Activated CD8-positive, alpha-beta memory T cell treated with anti-CD3 and anti-CD28 coated beads, Interleukin-2, amount 50 U/mL, for 1 hour (primary cell): ENCODE results near the gene ZBTB7A.

Experiments used
- DNase-seq: peaks from one replicate; pipeline ENCODE4 v3.0.0-alpha.2; 2020; ENCODE audit errors: extremely low read depth

The ZBTB7A gene

DNA sequence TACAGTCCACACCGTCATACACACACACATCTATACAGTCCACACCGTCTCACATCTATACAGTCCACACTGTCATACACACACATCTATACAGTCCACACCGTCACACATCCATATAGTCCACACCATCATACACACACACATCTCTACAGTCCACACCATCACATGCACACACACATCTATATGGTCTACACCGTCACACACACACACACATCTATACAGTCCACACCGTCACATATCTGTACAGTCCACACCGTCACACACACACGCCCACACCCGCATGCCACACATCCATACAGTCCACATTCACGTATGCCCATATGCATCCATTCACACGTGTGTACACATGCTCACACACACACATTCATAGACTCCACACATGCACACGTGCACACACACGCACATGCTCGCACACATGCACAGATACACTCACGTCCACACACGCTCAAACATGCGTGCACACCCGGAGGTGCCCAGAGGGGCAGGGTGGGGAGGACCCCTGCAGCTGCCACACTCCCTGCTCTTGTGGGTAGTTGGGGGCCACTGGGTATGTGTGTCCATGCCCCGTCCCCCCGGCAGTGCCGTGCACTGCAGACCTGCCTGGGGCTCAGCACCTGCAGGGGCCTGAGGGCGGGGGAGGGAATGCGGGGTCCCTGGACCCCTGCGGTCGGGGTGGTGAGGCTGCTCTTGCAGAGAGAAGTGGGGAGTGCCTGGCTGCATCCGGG, 30.0 kb downstream of the ZBTB7A start:
- DNase-seq, result no peak

DNA sequence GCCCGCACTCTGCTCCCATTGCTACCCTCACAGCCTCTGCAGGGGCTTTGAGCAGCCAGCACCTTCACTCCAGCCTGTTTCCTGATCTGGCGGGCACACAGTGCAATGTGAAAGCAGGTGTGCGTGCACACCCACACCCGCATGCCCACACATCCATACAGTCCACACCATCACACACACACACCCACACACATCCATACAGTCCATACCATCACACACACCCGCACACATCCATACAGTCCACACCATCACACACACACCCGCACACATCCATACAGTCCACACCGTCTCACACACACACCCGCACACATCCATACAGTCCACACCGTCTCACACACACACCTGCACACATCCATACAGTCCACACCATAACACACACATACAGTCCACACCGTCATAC, 31.1 kb downstream of the ZBTB7A start:
- no peak for DNase-seq

DNA sequence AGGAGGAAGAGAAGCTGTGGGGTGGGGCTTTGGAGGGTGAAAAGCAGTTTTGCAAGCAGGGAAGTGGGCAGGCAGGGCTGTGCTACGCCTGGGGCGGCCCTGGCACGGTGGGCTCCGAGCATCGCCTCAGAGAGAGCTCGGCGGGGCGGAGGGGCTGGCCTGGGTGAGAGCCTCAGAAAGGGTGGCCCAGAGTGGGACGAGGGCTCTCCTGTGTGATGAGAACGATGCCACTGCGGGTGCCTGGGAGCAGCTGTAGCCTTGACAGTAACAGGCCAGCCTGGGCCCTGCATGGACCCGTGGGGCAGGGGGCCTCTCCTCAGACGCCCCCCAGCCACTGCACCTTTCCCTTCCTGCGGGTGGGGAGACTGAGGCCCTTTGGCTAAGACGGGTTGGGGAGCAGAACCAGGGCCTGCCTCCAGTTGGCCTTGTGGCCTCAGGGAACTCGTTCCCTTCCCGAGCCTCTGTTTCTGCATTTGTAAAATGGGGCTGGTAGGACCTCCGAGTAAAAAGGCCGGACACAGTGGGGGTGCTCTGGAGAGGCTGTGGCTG, 31.6 kb downstream of the ZBTB7A start:
- DNase-seq, result no peak

DNA sequence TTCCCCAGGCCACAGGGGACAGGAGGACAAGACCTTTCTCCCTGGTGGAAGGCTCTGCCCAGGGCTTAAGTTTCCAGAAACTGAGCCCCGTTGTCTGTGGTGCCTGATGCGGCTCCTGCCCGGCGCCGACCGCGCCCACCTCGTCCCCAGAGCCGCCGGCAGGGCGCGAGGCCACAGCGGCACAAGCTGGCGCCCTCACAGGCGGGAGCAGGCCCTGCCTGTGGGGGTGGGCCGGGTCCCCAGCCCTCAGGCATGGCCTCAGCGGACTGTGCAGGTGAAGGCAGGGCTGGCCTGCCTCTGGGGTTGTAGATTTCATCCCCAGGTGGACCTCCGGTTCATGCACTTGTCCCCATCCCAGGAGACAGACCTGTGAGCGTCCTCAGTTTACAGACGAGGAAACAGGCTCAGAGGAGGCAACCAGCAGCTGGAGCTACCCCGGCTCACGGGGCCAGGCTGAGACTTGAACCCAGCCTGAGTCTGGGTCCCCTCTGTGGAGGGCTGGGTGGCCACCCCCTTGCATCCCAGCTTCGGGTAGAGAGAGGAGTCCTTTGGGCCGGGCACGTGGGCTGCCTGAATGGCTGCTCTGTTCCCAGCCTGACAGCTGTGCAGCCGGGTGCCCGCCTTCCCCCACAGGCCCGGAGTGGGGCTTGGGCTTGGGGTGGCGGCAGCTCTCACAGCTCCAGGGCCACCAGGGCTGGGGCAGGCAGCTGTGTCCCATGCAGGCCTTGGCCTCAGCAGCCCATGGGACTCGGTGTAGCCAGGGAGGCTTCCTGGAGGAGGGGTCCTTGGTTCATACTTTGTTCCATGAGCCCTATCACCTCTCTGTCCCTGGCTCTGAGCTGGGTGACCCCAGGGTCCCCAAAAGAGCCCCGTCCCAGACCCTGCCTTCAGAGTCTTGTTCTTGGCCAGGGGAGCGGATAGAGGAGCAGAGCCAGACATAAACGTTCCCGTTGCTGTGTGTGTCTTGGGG, 32.4 kb downstream of the ZBTB7A start:
- DNase-seq, result no peak

DNA sequence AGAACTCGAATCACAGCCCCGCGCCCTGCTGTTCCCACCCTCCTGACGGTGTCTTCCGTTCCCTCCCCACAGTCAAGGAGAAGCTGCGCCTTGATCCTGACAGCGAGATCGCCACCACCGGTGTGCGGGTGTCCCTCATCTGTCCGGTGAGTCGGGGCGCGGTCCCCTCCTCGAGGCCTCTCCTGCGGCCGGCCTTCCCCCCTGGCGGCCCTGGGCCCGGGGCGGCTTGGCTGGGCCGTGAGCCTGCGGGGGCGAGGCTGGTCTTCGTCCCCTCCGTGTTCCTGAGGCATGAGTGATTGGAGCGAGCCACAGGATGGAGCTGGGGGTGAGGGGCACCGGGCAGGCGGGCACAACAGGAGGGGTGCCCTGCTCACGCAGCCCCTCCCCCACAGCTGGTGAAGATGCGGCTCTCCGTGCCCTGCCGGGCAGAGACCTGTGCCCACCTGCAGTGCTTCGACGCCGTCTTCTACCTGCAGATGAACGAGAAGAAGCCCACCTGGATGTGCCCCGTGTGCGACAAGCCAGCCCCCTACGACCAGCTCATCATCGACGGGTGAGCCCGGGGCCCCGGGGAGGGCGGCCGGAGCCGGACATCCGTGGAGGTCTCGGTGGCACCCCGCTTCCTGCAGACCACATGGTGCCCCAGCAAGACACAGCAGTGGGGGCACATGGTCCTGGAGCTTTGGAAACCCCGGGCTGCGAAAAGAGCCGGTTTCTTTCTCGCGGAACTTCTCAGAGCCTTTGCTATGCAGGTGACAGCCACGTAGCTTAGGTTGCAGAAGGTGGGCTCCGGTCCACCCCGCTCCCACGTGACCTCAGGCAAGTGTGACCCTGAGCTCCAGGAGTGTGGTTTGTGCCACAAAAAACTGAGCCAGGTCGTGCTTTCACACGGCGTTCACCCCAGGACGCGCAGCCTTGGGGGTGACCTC, 33.4 kb downstream of the ZBTB7A start:
- no peak for DNase-seq

DNA sequence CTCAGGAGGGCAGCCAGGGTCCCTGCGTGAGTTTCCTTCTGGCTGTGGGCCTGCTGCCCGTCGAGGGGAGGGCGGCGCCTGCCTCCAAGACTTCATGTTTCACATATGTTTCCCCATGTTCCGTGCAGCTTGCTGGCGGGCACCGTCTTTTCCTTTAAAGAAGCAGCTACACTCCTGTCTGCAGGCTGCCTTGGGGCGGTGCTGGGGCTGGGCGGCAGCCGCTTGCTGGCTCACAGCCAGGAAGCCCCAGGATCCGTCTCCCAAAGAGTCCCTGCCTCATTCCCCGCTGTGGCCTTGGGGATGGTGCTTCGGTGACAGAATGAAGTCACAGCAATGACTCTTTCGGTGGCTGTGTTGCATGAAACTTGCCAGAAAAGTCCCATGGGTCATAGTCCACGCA, 34.3 kb downstream of the ZBTB7A start:
- DNase-seq, result no peak

DNA sequence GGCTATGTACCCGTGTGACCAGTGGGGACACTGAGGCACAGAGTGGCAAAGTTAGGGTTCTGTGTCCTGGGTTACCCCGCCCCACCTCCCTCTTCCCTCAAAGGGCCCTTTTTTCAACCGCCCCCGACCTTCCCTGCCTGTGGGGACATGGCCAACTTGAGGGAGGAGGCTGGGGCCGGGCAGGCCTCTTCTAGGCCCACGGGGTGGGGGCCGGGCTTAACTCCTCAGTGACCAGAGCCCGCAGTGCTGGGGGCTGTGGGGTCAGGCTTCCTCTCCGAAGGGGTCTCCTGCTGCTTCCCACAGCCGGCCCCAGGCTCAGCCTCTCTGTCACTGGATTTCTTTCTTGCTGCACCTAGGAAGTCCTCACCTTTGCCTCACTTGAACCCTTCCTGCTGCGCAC, 35.3 kb downstream of the ZBTB7A start:
- DNase-seq, result no peak

DNA sequence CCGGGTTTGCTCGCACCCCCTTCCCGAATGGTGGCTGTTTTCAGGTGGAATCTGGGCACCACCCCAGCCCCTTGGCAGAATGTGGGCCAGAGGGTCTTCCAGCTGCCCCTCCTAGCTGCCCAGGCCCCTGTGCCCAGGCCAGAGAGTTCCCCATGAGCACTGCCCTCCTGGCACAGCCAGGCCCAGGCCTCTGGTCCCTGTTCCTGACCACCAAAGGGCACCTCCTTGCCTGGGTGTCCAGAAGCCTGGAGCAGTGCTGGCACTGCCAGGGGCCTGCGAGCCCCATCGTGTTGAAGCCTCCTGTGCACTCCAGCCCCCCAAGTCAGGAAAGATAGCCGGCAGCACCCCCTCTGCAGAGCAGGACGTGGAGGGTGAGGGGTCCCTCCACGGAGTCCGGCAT, 35.7 kb downstream of the ZBTB7A start:
- DNase-seq, result no peak

DNA sequence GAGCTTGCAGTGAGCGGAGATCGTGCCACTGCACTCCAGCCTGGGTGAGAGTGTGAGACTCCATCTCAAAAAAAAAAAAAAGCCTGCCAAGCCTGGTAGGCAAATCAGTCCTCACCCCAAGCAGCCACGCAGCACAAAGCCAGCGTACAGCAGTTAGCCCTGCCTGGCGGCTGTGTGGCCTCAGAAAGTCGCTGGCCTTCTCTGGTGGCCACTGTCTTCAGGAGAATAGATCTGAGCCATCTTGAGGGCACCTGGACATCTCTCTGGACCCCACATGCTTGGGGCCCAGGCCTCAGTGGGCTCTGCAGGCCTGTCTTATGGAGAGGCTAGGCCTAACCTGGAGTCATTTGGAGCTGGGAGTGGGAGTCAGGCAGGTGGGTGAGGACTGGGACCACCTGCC, 36.1 kb downstream of the ZBTB7A start:
- no peak for DNase-seq

DNA sequence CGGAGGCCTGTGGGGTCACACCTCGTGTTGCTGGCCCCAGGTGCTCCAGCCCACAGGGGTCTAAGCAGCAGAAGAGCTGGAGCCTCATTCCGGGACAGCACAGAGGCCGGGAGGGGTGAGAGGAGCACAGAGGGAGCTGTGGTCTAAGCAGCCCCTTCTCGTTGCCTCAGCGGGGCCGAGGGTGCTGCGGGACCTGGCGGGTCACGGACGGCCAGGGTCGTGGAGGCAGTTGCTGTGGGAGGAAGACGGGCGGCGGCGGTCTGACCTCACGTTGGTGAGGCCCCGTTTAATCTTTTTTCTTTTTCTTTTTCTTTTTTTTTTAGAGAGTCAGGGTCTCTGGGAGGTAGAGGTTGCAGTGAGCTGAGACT, 37.5 kb downstream of the ZBTB7A start:
- no peak for DNase-seq

DNA sequence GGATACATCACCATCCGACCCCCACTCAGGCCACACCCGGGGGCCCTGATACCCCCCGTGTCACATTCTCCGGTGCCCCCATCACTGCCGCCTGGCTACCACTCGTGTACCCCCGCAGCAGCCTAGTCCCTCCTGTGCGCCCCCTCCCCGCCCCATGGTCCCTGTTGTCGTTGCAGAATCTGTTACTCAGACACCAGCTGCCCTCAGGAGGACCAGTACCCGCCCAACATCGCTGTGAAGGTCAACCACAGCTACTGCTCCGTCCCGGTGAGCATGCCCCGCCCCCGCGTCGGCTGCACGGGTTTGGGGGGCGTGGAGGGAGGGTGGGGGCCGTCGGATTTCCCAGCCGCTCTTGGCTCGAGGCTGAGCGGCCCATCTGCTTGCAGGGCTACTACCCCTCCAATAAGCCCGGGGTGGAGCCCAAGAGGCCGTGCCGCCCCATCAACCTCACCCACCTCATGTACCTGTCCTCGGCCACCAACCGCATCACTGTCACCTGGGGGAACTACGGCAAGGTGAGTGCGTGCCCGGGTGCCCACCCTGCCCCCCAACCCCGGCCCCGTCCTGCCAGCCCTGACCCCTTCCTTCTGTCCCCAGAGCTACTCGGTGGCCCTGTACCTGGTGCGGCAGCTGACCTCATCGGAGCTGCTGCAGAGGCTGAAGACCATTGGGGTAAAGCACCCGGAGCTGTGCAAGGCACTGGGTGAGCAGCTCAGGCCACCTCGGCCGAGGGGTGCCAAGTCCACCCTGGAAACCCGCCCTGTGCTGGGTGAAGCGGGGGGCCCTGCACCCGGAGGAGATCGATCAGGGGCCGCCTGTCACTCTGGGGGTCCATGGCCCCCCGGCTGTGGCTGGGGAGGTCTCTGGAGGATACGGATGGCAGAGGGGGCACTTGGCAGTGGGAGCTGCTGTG, 38.1 kb downstream of the ZBTB7A start:
- no peak for DNase-seq

DNA sequence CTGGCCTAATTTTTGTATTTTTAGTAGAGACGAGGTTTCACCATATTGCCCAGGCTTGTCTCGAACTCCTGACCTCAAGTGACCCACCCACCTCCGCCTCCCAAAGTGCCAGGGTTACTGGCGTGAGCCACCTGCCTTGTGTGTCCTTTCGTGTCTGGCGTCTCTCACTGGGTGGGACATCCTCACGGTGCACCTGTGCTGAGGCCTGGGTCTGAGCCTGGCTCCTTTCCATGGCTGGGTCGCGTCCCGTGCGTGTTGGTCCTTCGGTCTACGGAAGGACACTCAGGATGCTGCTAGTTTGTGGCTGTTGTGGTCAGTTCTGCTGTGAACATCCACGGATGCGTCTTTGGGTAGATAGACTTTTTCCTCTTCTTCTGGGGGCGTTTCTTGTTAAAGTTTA, 39.6 kb downstream of the ZBTB7A start:
- no peak for DNase-seq

DNA sequence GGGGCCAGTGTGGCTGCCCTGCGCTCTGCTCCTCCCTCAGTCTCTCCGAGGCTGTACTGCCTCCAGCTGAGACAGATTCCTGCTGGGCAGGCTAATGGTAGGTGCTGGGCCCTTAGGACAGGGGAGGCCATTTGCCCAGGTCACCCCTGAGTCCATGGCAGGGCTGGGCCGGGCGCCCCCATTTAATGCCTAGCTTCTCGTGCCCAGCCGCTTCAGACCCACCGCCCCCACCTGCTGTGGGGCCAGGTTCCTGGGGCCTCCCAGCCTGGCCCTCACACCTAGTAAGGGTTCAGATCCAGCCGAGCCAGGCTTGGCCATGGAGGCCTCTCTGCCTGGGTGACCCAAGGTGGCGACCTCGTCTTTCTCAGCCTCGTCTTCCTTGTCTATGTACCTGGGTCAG, 41.4 kb downstream of the ZBTB7A start:
- DNase-seq, result no peak

DNA sequence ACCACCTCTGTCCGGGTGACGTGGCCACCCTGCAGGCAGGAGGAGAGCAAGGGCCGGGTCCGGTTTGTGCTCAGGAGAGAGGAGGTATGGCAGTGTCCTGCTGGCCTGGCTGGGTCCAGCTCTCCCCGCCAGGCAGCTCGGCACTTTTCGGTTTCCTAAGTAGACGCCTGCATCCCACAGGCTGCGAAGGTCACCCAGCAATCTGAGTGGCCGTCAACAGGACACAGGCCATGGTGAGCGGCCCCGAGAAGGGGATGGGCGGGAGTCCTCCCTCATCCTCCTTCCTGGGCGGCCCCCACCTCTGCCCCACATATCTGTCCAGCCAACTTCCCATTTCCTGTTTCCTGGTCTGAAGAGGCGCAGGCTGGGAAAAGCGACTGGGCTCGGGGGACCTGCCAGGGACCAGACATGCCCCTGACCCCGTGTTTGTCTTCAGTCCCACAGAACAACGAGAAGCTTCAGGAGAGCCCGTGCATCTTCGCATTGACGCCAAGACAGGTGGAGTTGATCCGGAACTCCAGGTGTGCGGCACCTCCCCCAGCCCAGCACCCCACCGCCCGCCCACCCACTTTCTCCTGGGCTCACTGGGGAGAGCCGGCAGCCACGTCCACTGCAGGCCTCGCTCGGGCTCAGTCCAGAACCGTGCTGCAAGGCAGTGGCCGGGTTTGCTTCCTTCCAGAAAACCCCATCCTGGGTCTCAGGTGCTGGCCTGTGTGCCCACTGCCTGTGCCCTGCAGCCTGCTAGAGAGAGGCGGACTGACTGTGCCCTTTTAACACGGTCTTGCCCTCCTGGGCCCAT, 42.9 kb downstream of the ZBTB7A start:
- no peak for DNase-seq

DNA sequence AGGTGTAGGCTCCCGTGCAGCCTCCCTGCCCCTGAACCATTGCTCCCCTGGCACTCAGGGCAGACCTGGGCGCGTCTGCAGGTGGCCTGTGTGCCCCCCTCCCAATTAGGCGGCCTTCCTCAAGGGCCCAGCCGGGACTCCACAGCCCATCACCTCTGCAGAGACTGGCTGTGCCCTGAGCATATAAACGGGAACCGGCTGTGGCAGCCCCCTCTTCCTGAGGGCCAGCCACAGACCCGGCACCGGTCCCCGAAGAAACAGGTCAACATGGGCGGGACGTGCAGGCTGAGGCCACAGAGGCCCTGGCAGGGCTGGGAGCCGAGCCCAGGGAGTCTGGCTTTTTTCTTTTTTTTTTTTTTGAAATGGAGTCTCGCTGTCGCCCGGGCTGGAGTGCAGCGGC, 47.1 kb downstream of the ZBTB7A start:
- no peak for DNase-seq

DNA sequence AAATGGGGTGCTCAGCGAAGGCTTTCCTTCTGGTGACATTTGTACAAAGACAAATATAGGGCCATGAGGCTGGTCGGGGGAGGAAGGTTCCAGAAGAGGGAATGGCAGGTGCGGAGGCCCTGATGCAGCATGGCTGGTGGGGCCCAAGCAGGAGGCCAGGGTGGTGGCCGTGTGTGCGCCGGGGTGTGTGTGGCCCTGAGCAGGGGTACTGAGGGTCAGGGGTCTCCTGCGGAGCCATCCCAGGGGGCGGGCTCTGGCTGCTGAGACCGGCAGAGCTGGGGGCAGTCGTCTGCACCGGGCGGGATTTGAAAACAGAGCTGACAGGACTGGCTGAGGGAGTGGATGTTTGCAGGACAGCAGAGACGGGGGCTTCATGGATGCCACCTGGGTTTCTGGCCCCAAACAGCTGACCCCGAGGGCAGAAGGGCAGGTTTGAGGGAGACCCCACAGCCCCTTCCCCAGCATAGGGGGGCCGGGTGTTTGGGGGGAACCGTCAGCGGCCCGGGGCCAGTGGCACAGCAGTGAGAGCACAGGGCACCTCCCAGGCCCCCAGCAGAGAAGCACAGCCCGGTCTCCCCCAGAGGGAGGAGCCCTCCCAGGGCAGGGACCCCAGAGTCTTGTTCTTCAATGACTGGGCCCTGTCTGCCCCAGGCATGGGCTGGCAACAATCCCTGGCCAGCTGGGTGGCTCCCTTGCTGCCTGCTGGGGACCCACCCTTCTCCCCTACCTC, 47.8 kb downstream of the ZBTB7A start:
- DNase-seq, result no peak

DNA sequence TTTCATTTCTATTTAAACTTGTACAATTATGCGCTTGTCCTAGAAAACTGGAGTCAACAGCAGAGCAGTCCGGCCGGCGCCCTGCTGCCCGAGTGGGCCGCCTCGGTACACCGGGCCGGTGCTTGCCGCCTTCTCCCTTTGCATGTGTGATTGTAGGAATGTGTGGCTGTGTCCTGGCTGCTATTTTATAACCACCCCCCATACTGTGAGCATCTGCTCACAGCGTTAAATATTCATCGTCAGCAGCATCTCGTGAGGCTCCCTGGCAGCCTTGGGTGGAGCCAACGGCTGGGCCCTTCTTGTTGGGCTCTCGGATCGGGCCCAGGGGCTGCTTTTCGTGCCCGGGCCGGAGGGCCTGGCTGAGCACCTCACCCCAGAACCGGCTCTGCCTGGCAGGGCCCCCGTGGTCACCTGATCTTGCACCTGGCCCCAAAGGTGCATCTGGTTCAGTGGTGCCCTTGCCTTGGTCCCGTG, 48.5 kb downstream of the ZBTB7A start:
- no peak for DNase-seq

DNA sequence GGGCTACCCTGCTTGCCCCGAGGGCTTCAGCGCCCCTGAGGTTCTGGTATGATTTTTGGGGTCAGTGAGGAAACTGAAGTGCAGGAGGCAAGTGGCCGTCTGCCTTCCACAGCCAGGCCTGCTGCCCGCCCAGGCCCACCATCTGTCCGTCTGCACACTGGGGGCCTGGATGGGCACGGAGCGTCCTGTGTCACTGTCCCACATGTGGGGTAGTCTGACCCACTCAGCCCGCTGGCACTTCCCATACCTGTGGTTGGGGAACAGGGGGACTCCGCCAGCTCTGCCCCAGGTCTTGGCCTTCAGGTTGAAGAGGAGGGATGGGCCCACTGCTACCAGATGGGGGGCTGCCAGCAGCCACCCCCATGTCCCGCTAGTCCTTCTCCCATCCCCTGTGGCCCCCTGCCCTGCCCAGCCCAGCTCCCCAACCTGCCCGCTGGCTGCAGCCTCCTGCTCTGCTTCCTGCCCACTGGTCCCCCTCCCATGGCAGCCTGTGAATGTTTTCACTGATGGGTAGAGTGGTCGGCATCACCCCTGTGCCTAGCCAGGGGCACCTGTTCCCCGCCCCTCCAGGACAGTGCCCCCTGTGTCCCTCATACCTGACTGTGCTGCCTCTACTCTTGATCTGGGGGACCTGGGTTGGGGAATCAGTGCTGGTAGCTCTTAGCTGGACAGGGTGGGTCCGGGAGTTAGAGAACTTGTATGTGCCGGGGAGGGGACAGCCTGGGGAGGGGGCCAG, 49.6 kb downstream of the ZBTB7A start:
- DNase-seq, result no peak
